HG02852 (cell line): Measurements from ENCODE around the gene POU2AF3.

Source experiments
- ATAC-seq: cut with Tn5 transposase; IDR thresholded peaks from one replicate; pipeline ENCODE4 v1.9.1; 2021; ENCODE audit warnings: mild to moderate bottlenecking, moderate library complexity; ENCODE audit not compliant: unreplicated experiment

POU2AF3 gene

DNA sequence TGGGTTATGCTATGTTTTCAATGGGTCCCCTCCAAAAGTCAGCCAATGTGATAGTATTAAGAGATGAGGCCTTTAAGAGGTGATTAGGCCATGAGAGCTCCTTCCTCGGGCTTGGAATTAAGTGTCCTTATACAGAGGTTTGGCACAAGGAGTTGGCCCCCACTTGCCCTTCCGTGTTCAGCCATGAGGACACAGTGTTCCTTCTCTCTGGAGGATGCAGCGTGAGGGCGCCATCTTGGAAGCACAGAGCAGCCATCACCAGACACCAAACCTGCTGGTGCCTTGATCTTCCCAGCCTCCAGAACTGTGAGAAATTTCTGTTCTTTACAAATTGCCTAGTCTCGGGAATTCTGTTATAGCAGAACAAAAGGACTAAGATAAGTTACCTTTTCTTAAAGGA lies 26.9 kb downstream of the POU2AF3 start:
- no peak for ATAC-seq

DNA sequence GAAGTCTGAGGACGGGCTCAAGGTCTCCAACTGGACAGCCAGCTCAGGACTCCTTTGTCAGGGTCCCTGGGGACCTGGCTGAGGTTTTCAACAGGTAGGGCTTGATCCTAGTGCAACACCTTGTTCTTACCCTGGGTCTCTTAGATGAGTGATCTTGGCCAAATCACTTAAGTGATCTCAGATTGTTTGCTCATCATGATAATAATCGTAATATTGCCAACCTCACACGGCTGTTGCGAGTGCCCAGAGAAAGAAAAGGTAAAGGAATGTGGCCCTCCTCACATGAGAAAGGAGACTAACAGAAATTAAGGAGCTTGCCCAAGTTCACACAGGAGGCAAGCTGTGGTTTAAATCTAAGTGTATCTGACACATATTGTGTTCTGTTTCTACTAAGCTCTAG lies 28.5 kb downstream of the POU2AF3 start:
- ATAC-seq = no peak

DNA sequence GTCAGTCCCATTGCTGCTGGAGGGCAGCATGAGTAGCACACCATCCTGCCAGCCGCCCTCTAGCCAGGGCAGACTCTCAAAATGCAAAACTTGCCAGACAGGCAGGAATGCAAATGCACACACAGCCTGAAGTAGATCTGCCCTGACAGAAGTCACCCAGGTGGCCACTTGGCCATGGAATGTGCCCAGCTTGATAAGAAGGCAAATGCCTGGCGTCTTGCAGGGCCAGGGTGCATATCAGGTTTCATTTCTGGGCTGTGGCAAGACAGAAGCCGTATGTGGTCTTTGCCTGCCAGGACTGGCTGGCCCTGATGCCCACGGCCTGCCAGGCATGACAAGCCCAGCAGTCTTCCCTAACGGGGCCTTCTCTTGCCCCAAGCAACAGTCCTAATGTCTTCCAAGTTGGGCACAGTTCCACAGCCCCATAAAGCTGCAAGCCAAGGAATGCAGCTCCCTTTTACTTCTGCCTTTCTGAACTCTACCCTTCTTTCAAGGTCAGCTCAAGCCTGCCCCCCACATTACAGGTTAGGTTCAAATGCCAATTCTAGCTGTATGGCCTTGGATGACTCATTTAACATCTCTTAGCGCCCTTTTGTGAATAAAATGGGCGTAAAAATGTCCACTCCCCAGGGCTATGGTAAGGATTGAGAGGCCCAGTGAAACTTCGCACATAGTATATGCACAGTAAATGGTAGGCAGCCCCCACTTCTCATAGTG lies 29.7 kb downstream of the POU2AF3 start:
- no peak for ATAC-seq

DNA sequence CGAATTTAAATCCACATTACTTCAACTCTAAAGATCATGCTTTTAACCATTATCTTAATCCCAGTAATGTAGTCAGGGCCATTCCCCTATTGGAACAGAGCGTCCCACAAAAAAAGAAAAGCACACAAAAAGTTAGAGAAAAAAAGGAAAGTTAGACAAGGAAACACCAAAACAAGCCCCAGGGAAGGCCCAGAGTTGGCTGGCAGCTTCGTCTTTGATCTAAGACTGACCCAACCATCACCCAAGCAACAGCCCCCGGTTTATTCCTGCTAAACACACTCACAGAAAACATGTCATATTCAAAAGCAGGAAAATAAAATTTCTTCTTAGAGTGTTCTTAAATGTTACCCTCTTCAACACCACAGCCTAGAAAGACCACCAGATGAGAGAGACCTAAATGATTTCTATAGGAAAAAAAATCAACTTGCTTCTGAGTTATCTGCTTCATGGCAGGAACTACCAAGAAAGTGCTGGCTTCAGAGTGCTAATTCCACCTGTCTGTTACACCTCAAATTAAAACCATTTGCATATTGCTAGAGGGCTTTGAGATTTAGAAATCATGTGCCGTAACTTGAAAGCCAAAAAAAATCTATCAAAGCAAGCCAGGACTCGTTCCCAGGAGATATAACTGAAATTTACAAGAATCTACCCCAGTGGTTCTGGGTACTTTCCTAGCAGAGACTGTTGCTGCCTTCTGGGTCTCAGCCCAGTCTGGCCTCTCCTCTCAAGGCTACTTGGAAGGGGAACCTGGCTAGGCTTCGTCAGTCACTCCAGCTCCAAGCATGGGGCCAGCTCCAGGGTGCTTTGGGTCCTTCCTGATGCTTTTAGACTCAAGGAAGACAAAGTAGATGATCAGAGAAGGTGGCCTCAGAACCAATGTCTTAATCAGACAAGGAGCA lies 31.2 kb downstream of the POU2AF3 start:
- no peak for ATAC-seq

DNA sequence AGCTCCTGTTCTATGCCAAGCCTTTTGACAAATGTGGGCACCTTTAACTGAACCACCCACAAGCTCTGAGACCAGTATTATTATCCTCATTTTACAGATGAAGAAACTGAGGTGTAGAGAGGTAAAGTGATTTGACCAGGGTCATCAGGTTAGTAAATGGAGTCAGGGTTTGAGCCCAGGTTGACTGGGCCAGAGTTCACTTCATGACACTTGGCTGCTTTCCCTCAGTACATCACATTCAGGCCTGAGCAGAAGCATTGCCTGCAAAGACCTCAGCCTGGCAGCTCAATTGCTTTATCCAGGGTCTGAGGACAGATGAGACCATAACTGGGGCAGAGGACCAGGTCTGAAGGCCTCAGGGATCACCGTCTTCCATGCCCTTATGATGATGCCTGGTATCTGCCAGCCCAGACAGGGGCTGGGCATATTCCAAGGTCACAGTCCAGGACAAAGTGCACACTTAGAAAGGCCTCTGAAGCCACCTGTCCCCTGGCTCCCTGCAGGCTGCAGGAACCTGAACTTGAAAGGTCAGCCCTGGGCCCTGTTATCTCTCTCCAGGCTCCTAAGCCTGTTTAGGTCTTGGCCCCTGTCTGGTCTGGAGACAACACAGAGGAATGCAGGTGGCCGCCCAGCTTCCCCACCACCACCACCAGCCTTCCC lies 32.0 kb downstream of the POU2AF3 start:
- ATAC-seq = no peak

DNA sequence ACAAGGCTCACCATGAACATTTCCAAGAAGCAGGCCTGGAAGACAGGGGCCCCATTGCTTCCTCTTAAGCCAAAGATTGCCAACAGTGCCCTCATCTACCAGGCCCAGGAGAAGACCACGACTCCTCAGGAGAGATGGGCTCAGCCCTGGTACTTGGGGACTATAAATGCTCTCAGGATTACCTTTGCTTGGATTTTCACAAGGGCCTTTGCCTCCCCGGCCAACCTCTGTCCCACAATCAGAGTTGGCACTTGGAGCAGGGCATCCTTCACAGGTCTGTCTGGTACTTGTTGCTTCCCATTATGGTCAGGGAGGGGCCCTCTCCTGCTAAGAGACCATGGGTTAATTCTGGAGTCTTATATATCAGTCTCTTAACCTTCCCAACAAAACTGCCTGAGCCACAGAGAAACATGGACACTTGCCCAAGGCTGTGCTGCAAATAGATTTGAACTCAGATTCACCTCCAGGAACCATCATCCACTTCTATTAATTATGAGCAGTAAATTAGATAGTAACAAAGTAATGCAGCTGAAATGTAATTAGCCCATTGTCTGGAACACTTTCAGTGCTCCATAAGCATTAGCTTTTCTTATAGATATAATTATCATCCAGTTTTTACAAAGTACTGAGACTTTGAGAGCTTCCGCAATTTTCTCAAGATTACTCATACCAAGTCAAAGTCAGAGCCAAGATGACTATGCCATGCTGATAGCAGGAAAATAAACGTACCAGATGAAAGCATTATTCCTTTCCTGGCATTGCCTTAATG lies 33.5 kb downstream of the POU2AF3 start:
- no peak for ATAC-seq

DNA sequence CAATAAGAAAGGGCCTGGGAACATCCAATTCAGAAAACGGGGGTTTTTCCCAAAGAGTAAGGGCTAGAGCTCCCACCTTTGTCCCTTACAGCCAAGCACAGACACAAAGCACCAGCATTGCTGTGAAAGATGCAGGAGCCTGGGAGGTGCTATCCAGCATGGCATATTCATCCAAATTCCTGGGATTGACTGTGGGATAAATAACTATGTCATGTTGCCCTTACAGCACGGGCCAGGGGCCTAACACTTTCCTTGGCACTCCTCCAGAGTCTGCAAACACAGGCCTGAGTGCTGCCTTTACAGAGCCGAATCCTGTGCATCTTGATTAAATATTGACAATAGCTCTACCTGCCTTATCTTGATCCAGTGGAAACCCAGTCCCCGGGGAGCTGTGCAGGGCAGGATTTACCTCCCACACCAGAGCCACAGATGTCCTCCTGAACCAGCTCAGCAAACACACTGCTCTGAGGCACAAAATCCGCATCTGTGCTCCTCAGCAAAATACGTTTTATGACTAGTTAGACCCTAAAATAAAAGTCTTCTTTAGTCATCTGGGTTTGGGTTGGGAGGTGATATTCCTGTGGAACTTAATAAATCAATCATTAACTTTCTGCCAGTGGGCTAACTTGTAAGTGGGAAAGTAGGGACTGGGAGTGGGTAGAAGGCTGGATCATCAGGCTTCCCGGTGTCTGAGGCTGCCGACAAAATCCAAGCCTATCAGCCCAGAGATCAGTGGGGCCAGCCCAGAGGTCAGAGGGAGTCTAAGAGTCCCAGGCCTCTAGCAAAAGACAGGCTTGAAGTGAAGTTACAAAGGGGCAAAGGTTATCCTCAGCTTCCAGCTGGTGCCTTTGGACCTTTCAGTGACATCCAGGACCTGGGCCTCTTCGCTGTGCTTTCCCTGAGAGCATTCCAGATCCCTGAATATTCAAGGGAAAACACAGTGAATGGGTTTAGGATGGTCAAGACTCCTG lies 36.5 kb downstream of the POU2AF3 start:
- ATAC-seq = no peak

DNA sequence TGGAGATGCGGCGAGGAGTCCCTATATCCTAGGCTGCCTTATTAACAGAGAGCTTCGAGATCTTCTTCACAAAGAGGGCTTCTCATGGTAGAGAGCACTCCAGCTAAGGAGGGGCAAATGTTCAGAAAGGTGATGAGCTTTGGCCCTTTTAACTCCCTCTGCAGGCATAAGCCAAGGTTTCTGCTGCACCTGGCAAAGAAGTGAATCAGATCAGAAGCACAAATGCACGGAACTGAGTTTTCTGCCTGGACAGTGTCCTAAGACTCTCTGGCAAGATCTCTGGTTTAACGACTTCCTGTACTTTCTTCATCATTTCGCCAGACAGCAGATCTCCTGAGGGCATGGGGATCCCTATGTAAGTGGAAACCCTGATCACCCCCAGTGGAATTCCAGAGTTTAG lies 37.2 kb downstream of the POU2AF3 start:
- ATAC-seq = no peak

DNA sequence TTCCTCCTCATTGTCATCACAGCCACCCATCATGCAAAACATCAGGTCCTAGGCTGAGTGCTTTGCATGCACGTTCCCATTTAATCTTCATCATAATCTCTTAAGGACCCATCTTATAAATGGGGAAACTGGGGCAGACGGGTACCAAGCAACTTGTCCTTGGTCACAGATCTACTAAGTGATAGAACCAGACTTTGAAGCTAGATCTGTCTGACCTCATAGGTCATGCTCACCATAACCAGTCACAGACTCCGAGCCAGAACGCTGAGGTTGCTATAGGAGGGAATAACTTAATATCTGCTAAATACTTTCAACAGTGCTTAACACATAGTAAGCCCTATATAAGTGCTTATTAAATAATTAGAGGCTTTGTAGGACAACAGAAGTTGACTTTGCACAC lies 37.7 kb downstream of the POU2AF3 start:
- no peak for ATAC-seq

DNA sequence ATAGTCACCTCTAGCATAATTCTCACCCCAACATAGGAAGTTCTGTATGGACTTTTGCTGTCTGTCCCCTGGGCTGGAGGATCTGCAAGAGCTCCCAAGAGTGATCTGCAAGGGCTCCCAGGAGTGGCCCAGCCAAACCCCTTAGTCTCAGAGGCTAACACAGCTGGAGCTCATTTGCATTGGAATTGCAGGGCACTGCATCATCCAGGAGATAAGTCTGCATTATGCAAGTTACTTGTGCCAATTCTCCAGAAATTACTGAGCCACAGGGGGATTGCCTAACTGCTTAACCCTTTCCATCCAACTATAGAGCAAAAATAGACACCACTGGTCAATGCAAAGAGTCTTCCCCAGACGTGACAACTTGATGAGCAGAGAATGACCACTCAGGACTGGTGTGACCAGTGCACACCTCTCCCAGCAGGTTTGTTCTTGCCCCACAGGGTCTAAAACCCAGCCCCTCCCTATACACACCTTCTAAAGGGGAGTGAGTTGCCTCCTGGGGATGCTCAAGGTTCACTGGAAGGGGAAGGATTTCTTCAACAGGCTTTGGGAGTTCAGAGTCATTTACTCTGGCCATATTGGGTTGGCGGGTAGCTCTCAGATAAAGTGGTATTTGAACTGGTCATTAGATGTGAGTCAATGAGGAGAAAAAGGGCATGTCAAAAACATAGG lies 38.4 kb downstream of the POU2AF3 start:
- ATAC-seq = no peak

DNA sequence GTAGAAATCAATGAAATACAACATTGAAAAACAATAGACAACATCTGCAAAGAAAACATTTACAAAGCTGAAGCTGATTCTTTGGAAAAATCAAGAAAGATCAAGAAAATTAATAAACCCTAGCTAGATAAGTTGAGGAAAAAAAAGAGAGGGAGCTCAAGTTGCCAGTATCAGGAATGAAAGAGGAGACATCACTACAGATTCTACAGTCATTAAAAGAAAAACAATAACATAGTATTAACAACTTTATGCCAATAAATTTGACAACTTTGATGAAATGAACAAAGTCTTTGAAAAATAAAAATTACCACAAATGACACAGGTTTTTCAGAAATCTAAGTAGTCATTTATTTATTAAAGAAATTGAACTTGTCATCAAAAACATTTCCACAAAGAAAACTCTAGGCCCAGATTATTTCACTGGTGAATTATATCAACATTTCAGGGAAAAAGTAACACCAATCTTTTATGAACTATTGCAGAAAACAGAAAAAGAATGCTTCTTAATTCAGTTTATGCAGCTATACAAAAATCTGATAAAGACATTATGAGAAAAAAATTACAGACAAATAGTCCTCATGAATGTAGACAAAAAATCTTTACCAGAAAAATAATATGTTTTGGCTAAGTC lies 41.5 kb downstream of the POU2AF3 start:
- ATAC-seq = no peak

DNA sequence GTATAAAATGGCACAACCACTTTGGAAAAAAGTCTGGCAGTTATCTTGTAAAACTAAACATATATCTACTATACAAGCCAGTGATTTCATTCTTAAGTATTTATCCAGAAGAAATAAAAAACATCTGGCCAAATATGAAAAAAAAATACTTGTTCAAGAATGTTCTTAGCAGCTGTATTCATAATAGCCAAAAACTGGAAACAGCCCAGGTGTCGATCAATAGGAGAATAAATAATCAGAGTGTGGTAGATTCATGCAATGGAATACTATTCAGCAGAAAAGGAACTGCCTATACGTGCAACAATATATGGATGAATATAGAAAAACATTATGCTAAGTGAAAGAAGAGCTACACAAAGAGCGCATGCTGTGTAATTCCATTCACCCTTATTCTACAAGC lies 44.0 kb downstream of the POU2AF3 start:
- ATAC-seq = no peak

DNA sequence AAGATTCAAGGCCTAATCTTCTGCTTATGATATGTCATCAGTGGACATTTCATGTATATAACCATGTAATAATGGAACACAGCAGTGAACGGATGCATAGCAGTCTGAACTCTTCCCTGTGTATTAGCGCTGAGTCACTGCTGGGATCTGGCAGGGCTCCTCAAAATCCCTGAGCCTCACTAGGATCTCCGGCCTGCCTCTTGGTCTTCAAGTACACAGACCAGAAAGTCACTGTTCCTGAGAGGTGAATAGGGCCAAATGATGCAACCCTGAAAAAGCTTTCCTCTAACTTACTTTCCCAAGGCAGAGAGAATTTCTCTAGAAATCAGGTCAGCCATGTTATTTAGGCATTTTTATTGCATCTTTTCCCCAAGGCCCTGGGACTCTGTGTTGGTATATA lies 45.7 kb downstream of the POU2AF3 start:
- no peak for ATAC-seq

DNA sequence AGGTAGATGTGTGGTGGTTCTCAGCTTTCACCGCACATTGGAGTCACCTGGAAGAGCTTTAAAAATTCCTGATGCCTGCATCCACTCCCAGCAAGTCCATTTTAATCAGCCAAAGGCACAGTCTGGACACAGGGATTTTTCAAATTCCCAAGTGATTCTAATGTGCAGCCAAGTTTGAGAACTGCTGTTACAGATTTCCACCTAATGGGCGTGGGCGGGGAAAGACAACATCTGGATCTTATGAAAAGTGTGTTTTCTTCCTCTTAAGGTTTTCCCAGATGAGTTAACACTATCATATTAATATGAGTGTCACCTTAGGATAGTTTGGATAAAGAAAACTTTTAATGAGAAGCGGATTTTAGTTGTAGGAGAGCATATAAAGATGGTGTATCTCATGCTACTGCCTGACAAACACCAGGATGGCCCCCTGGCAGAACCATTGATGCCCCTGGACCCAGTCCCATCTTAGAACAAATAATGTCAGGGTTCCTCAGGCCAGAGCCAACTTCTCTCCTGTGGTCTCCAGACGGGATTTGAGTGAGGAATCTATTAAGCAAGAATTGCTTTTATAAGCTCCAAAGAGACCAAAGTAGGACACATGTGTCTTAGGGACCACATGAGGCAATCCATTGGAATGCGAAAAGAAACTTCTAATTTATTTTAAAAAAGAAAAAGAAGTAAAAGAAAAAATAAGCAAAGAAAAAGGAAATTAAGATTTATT lies 48.8 kb downstream of the POU2AF3 start:
- ATAC-seq = no peak

DNA sequence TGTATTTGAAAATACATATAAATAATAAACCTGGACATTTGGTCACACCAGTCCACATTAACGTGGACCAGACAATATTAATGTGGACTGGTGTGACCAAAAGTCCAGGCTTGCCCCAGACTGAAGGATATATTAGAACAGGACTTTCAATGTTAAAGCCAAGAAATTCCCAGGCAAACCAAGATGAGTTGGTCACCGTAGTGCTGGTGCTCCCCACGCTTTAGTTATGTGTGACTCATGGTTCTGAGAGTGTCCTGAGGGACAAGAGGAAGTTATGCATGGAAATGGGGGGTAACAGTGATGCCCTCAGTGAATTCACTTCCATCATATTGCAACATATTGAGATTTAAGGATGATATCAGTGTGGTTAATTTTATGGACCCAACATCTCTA lies 49.4 kb downstream of the POU2AF3 start:
- ATAC-seq = no peak

DNA sequence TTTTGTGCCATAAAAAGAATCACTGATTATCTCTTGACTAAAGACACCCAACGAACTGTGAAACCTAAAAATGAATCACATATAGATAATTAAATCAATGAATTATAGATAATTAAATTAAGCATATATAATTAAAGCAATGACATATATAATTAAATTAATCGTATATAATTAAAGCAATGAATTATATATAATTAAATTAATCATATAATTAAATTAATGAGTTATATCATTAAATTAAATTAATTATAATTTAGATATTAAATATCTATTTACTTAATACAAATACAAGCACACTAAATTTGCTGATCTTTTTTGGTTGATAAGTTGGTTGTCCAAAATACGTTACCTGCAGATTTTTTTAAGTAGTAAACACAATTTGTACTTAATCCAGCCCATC lies 49.8 kb downstream of the POU2AF3 start:
- no peak for ATAC-seq

DNA sequence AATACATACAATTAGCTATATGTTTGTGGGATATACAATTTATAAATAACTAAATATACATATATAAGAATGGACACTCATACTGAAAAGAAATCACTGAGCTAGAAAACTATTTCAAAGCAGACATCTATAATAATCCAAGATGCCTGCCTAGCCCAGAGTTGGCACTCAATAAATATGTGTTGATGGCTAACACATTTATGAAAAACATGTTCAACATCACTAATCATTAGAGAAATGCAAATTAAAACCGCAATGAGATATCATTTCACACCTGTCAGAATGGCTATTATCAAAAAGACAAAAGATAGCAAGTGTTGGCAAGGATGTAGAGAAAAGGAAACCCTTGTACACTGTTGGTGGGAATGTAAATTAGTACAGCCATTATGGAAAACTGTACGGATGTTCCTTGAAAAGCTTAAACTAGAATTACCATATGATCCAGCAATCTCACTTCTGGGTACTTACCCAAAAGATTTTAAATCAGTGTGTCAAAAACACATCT lies 50.9 kb downstream of the POU2AF3 start:
- no peak for ATAC-seq

DNA sequence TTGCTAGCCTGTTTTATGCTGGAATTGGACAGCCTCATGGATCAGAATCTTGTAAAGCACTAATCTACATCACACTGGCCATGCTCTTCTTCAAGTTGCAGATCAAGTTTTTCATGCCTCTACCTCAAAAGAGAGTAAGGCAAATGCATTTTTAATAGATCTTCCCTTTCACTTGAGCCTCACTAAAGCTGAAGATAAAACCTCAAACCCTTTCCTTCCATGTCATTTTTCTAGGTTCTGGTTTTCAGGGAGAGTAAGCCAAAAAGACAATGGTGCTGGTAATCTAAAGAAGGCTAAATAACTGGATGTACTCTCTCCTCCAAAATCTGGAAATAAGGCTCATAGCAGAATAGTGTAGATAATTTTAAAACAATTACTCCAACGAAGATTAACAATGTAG lies 52.5 kb downstream of the POU2AF3 start:
- no peak for ATAC-seq
